GM19023 (cell line): Measurements from ENCODE around the gene TINCR.

Experiments used
- ATAC-seq: cut with Tn5 transposase; IDR thresholded peaks from one replicate; pipeline ENCODE4 v1.9.1; 2021; ENCODE audit warnings: mild to moderate bottlenecking, moderate library complexity; ENCODE audit not compliant: unreplicated experiment

Gene TINCR

DNA sequence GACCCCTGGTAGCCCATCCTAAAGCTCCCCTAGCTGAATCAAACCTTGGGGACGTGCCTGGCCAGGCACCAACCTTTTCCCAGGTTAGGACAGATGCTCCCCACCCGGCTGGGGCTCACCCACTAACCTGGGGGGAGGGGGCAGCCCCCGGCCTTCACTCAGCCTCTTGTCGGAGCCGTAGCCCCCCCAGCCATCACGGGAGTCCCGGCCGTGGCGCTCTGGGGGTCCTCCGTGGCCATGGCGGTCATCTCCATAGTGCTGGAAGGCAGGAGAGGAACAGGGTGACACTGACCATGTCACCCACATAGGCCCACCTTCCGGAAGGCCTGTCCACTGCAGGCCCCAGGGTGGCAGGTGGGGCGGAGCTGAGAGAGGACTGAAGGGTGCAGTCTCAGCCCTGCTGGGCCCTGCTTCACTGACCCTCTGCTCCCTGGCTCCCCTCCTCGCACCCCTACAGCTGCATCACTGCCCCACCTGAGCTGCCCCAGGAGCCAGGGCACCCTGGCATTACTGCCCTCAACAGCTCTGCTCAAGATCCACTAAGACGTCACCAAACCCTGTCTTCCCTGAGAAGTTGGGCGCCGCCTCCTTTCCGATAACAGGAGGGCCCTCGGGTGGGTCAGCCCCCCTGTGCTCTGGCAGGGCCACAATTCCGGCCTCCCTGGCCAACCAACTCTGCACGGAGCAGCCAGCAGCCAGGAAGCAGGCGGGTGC is 22.6 kb upstream of the TINCR start:
- no peak for ATAC-seq

DNA sequence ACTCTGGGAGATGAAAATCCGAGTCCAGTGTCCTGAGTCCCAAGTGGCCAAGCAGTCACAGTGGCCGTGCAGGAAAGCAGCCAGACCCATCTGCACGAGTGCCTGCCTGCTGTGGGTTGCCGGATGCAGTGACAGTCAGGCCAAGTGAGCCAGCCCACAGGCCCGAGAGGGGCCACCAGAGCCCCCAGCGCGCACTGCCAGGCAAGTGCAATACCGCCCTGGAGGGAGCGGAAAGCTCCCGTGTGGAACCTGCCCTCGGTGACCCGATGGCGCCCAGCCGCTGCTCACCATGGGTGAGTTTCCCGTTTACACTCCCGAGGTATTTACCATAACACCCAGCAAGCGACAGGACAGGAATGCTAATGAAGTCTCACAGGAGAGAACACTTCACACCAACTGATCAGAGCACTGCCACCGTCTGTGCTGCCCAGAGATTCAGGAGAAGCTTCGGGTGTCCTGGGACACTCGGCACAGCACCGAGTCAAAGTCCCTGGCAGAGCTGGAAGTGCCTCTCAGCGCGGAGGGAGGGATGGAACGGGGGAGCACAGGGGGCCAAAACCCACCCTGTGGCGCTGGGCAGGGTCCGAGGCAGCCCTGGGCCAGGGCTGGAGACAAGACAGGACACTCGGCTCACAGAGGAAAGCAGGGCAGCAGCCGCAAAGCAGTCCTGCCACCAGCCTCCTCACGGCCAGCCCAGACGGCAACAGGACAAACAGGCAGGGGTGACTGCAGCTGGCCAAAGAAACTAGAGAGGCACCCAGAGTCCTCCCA is 21.3 kb upstream of the TINCR start:
- no peak for ATAC-seq

DNA sequence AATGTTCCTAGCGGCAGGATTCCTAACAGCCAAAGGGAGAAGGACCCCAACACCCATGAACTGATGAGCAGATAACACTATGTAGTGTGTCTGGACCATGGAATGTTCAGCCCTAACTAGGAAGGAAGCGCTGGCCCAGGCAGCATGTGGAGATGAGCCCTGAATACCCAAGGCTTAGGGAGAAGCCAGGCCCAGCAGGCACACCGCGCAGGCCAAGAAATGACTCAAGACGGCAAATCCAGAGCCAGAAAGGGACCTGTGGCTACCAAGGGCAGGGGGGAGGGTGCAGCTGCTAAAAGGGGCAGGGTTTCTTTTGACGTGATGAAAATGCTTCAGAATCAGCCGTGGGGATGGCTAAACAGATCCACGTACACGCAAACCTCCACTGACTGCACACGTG is 20.7 kb upstream of the TINCR start:
- ATAC-seq: no peak

DNA sequence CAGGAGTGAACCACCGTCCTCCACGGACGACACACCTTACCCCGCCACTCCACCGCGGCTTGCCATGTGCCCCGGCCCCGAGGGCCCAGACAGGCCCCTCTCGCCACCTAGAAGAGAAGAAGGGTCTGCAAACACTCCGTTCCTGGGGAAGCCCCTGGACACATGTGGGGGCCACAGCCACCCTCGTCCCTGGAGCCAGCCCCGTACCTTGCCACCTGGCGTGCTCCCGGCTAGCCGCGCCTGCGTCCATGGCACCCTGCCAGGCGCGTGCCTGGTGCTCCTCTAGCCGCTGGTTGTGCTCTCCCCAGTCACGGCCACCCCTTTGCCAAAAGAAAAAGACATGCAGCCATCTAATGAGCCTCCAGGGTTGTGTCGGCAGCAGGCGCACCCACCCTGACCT is 19.9 kb upstream of the TINCR start:
- no peak for ATAC-seq

DNA sequence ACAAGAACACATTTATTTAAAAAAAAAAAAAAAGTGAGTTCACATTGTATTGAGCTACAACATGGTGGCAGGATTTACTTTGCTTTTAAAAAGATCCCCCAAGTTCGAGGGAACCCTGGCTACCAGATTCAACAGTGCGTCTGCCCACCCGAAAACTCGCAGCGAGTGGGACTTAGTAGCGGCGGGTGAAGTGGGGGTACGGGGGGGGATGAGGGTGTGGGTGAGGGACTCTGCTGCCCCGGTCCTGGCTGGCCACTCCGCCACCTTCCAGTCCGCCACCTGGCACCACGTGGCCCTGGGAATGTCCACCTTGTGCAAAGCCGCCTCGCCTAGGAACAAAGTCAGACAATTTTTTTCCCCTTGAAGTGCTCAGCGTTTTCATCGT is 19.3 kb upstream of the TINCR start:
- ATAC-seq: no peak

DNA sequence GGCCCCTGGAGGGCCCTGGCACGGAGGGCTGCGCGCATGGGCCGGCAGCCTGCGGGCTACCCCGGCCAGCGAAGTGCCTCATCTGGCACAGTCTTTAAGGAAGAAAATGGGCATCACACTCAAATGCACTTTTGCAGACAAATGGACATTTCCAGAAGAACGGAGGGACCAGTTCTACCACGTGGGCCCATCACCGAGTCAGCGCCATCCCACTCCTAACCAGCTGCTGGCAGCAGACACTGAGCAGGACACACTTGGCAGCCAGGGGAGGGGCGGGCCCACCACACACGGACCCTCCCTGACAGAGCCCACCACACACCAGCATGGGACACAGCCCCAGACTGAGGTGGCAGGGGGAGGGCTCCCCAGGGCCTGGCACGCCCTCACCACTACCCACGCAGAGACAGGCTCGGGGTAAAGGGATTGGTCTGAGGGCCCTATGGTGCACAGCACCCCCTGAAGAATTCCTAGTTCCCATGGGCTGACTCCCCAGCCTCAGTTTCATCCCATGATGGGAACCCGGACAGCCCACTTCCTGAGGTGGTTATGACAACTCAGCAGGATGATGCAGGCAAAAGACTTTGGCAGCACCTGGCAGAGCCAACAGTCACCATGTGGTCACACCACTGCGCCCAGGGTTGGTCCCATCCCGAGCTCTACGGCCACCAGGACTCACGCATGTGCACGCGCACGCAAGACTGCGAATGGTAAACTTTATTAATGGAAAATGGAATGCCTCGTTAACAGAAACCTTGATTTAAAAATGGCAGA is 18.7 kb upstream of the TINCR start:
- no peak for ATAC-seq

DNA sequence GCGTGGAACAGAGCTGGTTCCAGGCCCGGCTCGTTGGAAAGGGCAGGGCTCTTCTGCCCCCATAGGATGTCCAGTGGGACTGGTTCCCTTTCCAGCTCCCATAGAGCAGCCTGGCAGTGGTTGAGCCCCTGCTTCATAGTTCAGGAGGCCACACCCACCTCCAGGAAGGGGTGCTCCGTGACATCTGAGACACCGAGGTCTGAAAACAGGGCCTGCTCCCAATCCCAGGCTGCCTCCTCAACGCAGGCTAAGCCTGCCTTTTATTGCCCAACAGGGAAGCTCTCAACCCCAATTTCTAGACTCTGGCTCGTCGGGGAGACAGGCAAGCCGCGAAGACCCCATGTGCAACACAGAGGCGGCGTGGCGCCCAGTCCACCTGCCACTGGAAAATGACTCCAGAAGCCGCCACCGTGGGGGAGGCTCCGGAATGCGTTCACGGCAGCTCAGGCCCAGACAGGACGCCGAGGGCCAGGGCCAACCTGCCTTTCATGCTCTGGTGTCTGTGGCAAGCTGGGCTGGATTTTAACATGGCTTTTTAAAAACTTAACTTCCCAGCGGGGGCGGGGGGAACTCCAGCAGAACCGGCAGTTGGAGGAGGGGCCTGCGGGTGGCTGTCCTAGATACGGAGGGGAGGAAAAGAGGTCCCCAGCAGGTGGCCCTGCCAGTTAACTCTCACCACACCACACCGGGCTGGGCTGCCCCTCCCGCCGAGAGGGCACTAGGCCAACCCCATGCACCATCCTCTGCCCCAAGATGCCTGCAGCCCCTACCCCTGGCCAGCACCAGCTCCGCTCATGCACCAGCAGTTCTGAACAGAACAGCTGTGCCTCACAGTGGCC is 17.9 kb upstream of the TINCR start:
- ATAC-seq: no peak

DNA sequence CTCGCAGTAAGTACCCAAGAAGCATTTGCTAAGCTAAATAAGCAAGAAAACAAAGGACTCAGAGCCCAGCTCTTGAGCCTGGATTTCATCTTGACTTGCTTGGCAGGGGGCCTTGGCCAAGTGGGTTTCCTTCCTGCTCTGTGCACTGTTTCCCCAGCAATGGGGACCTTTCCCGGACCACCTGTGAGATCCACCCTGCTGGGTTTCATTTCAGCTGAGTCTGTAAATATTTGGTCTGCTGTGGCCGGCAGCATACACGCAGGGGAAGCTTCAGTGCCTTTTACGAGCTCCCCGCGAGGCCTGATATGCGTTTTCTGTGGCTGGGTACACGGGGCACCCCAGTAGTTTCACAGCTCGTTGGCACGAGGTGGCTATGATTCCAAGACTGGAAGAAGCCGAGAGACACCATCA is 12.4 kb upstream of the TINCR start:
- ATAC-seq: no peak

DNA sequence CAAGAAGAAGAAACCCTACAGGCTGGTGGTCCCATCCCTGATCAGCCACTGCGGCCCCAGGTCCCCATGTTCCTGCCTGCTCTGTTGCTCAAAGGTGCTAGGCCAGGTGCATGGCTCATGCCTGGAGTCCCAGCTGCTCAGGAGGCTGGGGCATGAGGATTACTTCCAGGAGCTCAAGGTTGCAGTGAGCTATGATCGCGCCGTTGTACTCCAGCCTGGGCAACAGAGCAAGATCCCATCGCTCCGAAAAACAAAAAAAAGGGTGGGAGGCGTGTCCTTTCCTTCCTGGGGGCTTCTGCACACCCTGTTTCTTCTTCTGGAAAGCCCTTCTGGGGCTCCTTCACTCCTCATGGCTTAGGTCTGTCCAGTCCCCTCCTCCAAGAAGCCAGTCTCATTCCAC is 11.9 kb upstream of the TINCR start:
- no peak for ATAC-seq

DNA sequence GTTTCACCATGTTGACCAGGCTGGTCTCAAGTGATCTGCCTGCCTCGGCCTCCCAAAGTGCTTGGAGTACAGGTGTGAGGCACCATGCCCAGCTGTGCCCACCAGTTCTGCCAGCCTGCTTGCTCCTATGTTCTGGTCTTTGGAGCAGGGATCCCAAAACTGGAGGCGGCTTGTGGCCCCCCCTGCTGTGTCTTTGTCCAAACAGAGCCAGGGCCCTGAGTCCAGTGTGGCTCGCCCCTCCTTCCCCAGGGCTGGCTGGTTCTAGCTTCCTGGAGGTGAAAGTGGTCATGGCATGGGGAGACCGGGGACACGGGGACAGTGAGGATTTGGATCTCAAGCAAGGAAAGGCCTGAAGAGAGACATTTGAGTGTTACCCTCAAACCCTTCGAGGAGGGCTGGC is 11.5 kb upstream of the TINCR start:
- ATAC-seq: no peak

DNA sequence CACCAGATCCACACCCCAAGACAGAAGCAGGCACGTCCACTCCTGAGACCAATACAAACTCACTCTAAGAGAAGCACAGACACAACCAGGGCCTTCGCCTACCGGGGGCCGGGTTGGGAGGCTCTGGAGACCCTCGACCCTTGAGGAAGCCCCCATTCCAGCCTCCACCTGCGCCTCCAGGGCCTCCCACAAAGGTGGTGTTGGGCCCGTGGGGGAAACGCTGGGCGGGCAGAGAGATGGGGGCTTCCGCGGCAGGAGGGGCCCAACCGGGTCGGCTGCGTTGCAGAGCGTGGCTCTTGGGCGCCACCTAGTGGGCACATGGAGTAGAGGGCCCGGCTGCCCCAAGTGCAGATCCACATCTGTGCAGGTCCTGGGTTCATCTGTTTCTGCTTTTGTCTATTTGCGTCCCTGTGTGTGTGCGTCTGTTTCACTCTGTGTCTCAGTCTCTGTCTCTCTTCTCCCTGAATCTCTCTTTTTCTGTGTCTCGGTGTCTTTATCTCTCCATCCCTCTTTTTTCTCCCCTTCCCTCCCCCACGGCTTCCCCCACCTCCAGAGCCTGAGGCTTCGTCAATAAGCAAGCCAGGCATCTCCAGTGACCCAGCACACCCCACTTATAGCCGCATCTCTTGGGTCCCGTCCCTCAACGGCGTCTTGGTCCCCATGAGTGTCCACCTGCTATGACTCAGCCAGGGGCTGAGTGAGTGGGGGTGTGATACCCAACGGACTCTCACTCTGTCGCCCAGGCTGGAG is 10.5 kb upstream of the TINCR start:
- no peak for ATAC-seq

DNA sequence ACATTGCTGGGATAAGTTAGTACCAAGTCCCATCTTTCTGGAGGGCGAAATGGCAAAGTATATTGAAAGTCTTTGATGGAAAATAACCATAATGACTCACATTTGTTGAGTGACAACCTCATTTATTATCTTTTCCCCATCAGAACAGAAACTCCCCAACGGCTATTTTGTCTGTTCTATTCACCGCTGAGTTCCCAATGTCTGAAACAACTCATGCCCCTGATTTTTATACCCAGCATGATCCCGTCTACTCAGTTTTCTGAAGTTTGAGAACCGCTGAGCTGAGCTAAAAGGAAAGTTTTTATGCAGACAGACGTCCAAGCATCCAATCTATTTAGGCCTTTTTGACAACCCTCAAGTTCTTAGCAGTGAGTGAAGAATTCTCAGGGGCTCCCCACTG is 7.8 kb upstream of the TINCR start:
- ATAC-seq: no peak

DNA sequence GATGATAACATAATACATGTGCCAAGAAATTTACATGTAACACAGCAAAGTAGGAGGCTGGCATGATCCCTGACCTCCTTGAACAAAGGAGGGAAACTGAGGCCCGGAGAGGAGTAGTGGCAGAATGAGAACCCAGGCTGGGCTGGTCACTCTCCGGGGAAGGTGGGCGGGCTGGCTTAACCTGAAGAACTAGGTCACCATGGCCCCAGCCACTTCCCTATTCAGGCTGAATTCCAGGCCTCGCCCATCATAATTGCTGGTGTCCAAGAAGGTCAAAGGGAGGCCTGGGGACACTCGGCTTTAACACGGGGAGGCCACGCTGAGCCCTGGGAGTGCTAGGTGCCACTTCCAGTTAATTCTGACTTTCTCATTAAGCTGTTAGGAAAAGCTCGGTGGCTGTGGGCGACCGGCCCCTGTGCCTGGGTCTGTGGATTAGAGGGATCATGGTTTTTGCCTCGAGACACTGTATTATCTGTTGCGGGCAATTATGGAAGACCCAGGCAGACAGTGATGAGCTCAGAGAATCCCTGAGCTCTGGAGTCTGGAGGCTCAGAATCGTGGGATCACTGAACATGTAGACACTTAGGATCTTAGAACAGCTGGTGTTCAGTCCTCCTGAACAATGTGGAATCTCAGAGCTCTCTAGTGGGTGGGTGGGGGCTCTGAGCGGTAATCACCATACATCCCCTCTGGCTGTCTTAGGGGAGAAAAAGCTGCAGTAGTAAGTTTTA is 5.0 kb upstream of the TINCR start:
- no peak for ATAC-seq

DNA sequence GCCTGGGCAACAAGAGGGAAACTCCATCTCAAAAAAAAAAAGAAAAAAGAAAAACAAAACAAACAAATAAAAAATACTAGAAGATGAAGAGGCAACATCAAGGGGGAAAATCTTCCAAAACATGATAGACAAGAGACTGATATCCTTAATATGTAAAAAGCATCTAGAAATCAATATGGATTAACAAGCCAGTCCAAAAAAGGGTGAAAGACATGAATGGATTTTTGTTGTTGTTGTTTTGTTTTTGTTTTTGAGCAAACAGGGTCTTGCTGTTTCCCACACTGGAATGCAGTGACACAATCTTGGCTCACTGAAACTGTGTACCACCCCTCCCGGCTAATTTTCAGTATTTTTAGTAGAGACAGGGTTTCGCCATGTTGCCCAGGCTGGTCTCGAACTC is 4.0 kb upstream of the TINCR start:
- ATAC-seq: no peak

DNA sequence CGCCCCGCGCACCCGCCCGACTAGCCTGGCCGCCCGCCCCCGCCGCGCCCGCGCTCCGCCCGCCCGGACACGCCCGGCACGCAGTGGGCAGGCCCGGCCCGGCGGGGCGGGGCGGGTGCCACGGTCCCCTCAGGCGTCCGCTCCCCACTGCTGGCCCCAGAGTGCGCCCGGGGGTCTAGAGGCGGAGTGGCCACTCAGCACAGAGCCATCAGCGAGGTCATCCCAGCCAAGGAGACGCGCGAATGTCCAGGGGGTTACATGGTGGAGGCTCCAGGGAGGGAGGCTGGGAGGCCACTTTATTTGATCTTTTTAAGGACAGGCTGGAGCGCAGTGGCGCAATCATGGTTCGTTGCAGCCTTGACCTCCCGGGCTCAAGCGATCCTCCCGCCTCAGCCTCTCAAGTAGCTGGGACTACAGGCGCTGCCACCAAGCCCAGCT is 236 bp upstream of the TINCR start:
- no peak for ATAC-seq

DNA sequence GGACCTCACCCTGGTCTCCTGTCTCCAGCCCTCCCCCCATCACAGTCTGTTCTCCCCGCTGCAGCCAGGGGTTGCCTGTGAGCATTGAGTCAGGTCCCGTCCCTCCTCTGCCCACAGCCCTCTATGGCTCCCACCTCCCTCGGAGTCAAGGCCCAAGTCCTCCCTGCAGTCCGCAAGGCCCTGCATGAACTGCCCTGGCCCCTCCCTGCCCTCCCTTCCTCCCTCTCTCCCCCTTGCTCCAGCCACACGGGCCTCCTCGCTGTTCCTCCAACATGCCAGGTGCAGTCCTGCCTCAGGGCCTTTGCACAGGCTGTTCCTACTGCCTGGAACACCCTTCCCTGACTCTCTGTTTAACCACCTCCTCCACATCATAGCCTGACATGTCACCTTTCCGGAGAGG is 2.8 kb downstream of the TINCR start:
- no peak for ATAC-seq

DNA sequence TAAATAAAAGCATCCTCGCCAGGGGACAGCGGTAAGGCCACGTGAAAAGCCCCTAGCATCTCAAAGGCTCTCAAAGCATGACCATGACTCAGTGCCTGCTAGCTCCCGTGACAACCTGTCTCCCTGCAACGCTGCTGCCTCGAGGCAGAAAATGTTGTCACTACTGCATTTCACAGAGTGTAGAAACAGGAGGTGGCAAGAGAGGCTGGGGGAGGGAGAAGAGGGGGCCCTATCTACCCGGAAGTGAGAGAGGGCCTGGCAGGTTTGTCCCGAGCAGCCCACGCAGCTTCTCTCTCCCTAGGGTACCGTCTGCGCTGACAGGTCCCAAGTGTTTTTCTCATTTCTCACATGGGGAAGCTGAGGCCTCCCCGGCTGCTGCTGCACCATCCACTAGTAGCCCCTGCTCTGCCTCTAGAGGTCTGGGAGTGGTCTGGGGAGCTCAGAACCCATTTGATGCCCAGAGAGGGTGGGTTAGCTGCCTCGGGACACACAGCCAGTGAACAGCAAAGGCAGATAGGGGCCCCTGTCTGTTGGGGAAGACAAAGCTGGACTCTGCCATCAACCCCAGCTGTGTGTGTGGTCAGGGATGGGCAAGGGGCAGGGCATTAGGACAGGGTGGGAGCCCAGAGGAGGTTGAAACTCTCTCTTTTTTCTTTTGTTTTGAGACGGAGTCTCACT is 3.7 kb downstream of the TINCR start:
- ATAC-seq: no peak

DNA sequence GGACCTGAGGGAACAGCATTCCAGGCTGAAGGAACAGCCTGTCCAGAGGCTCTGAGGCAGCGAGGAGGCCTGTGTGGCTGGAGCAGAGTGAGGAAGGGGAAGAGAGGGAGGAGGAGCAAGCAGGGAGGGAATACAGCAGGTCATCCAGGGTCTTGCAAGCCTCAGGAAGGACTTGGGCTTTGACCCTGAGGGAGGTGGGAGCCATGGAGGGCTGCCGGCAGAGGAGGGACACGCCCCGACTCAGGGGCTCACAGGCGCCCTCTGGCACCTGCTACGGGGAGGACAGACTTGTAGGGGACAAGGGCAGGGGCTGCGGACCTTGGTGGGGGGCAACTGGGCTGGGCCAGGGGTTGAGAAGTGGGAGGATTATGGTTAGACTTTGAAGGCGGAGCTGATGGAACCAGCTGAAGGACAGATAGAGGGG is 4.7 kb downstream of the TINCR start:
- no peak for ATAC-seq

DNA sequence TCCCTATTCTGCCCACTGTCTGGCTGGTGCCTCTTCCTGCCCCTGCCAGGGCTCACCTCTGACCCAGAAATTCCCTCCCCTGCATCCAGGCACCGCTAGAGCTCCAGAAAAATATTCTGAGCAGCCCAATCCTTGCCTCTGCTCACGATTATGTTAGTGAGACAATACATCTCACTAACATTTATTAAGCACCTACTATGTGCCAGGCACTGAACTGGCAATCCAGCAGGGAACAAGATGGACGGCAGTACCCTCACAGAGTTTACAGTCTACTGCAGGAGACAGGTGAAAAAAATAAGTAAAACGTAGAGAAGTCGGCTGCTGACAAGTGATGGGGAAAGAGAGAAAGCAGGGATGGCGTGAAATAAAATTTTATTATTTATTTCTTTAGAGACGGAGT is 5.5 kb downstream of the TINCR start:
- ATAC-seq: no peak
